Anterior cingulate cortex (tissue), 58 donors: ENCODE results near the gene PRR5L.

Source experiments
- DNase-seq, 58 donors: peaks; one replicate each; lab custom pipeline; 2025; lab: John Stamatoyannopoulos, UW

The PRR5L gene

GRCh38 chr11:36354221-36355003 lies 58.3 kb downstream of the PRR5L start:
- DNase-seq = no peak

GRCh38 chr11:36356201-36356600 lies 60.1 kb downstream of the PRR5L start:
- peak in 1 of 58 donors; percentile 7 for DNase-seq

- DNase-seq = no peak
Observed at GRCh38 chr11:36357831-36358230, 61.7 kb downstream of the PRR5L start.

- no peak for DNase-seq
Observed at GRCh38 chr11:36358436-36358835, 62.3 kb downstream of the PRR5L start.

GRCh38 chr11:36360318-36360717 lies 64.2 kb downstream of the PRR5L start:
- no peak for DNase-seq

GRCh38 chr11:36360826-36361415 lies 64.8 kb downstream of the PRR5L start:
- DNase-seq = no peak

DNA sequence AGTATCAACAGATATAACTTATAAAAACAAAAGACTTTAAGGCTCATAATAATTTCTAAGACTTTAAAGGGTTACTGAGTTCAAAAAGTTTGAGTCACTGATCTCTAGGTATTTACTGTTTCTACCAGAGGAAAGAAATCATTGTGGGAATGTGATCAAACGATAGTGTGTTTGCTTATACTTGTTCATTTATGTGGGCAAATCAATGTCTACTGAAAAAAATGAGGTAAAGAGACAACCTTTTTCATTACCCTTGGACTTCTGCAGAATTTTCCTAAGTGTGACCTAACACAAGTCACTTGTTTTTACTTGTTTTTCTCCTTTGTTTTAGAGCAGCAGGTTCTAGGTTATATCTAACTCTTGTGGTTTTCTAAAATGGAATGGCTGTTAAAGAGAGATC lies 65.4 kb downstream of the PRR5L start:
- no peak for DNase-seq

DNA sequence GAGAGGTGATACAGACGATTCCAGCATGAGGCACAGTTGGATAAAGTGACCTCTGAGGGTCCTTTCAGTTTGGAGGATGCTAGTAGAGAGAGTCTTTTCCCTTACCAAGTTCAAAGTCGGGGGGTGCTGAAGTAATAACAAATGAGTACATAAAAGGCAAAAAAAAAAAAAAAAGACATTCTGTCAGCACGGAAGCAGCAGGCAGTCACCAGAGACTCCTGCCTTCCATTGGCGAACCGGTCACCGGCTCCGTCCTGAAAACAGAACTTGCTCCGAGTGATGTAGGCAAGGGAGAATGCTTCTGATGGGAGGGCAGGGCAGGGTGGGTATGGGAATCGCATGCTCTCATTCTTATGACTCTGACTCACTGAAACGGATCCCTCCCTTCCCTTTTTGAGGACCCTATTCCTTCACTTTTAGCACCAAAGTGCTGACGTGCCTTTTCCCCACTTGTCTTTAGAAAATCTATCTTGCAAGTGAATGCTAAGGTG lies 65.9 kb downstream of the PRR5L start:
- DNase-seq = no peak

DNA sequence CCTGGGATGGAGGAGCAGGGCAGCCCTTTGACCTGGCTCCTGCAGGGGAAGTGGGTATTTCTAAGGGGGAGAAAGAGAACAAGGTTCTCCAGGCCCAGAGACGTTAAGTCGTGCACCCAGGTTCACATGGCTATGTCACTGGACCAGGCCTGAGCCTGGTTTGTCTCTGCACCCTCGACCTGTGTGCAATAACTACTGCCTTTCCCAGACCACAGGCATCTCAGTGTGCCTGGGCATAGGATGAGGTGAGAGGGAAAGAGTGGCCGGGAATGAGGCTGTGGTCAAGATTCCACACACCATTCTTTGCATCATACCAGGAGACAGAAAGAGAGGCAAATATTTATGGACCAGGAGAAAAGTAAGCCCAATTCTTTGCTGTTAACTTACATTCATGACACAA lies 66.8 kb downstream of the PRR5L start:
- no peak for DNase-seq

DNA sequence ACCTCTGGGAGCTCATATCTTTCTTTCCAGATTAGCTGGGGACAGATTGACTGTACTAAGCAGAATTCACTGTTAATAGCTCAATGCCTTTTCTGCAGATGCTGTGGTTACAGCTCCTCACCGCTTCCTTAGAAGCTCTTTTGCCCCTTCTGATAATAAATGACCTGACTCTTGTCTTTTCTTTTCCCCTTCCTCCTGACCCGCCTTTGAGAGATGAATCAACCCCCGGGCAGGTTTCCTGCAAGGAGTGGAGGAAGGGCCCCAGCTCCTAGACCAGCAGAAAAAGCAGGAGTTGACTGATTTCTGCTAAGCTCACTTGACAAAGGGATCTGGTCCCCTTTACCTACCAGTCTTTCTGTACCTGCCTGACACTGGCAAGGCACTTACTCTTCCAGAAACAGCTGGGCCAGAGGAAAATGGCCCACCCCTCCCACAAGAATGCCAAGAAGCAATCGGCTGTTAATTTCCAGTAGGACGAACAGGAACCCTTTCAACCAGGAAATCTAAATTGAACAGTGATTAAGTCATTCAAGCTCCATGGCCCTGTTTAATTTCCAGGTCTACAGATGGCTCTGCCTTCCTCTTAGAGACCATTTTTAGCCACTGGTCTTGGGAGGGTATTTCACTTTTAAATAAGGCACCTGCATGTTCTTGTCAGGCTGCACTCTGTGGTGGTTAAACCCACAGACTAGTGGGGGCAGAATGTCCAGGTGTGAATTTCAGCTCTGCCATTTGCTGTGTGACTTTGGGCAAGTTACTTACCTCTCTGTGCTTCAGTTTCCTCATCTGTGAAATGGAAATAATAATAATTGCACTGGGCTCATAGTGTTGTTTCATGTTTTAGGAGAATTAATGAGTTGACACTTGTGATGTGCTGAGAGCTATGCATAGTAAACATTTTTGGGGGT lies 67.5 kb downstream of the PRR5L start:
- no peak for DNase-seq

GRCh38 chr11:36364551-36365325 lies 68.7 kb downstream of the PRR5L start:
- DNase-seq = no peak

DNA sequence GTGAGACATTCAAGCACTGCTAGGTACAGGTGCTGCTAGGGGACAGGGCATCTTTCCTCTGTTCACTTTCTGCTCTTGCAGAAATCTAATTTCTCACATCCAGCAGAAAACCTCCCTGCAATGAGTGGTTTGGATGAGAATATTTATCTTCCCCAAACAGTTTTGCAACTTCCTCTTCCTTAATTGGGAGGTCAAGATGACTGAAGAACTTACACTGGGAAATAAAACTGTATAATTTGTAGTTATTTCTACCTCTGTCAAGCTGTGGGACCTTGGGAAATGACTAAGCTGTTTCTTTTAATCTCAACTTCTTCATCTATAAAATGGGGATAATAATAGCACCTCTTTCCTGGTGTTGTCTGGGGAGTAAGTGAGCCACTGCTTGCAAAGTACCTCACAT lies 69.8 kb downstream of the PRR5L start:
- DNase-seq = no peak

DNA sequence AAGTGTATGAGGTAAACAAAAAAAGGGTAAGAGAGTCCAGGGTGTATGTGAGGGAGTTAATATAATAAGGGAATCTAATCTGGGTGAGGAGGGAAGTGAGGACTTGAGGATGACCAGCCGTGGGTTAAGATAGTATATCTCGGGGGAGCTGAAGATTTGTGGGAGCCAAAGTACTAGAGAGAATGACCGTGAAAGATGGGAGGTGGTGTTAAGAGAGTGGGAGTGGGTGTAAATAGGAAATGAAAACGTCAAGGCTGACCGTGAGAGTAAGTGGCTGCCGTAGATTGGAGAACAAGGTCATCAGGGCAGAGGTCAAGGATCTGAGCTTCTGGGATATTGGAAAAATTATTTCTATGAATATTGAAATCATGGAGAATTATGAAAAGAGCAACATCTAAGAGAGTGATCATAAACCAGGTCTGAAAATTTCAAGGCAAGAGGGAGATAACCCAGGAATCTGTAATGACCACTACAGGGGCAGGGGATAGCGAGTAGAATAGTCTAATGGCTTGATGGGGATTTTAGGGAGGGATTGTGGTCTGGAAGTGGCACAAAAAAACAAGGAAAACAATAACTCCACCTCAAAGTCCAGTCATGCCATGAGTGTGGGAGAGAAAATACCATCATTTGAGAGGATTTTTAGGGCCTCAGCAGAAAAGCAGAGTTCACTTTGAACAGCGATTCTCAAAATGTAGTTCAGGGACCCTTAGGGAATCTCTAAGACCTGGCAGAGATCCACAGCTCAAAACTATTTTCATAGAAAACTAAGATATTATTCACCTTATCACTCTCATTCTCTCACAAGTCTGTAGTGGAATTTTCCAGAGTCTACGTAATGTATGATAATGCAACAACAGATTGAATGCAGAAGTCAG lies 72.0 kb downstream of the PRR5L start:
- DNase-seq = no peak

DNA sequence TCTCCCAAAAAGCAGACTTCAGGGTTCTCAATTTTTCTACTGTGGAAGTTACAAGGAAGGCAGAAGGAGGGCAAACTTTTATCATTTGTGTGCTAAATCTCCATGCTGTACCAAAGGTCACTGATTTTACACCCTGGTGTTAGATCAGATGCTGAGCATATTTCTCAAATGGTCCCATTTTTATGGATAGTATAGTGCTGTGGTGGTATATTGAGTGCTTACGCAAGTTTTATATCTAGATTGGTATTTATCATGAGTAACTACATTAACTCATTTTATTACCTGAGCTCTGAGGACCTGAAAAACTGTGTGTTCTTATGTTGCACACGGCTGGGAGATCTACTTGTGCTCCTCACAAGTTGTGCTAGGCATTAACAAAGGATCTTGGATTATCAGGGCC lies 75.1 kb downstream of the PRR5L start:
- DNase-seq = no peak

- no peak for DNase-seq
Observed at GRCh38 chr11:36371590-36371989, 75.5 kb downstream of the PRR5L start.

DNA sequence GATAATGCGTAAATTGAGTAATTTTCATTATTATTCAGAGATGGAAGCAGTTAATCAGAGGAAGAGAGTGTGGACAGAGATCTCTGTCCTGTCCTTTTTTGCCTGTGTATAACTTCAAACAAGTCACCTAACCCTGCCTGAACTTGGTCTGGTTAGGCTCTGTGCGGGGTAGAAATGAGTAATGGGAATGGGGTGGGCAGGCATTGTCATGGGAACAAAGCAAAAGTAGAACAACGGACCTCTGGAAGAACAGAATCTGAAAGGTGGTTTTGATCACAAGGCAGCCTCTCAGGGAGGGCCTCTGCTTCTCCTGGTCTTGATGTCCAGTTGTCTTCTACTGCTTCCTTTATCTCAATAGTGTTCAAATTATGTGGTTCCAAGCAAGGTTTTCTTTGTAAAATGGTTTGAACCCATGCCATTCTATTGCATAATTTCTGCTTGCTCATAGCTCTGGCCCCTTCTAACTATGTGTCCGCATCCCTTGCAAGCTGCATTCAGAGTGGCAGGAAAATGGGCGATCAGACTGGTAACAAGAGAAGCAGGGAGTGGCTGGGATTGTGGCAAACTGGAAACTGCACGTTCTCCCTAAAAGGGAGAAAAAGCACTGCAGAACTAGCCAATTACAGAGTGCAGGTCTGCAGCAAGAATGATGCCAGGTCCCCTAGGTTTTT lies 76.1 kb downstream of the PRR5L start:
- no peak for DNase-seq

DNA sequence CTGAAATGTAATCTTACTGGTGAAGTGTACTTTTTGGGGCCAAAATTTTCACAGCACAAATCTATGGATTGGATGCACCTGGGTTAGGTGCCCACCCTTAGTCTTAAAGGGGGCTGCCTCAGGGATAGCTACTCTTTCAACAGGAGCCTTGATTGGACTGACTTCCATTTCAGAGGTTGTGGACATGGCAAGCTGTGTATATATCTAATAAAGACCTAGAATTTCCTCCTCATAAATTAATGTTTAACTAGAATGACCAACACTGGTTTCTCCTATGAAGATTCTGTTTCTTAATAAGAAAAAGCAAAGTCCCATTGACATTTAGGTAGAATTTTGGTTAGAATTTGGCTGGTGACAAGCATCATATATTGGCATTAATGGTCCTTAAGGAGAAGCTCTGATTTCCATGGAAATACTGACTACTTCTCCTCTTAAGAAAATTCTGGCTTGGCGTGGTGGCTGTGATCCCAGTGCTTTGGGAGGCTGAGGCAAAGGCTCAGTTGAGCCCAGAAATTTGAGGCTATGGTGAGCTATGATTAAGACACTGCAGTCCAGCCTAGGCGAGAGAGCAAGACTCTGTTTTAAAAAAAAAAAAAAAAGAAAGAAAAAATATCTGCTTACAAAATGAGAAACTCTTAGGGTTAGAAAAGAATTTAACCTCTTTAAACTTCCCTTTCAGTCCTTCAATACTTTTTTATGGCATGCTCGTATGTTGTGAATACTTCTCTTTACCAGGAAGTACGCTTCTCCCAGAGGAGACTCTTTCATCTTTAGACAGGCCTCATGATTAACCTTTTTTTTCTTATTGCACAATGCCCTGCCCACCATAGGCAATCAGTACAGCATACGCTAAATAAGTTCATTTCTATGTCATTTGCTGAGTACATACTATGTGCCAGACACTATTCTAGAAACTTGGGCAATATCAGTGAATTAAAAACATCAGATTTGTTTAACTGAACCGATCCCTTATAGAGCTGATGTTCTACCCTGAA lies 77.2 kb downstream of the PRR5L start:
- no peak for DNase-seq

- no peak for DNase-seq
Observed at GRCh38 chr11:36374726-36375125, 78.6 kb downstream of the PRR5L start.
